NCI-H345 treated with DMSO at 0.1 percent for 48 hours (cell line): ENCODE results near the gene SPAG7.

Source experiments
- DNase-seq: peaks from one replicate; lab custom pipeline; 2025; ENCODE audit not compliant: unreplicated experiment; lab: John Stamatoyannopoulos, UW

Gene SPAG7

GRCh38 chr17:4950746-4951204 lies 16.8 kb downstream of the SPAG7 start, which contains the start of gene ENO3:
ENO3 (plus strand) TSS chr17:4951119; CDS start chr17:4951830, 711 bp downstream.
- no peak for DNase-seq

- DNase-seq, result no peak
These were observed 17.4 kb downstream of the SPAG7 start for GRCh38 chr17:4950075-4950745.

- no peak for DNase-seq
These were observed 18.1 kb downstream of the SPAG7 start for GRCh38 chr17:4949321-4950074.

GRCh38 chr17:4948931-4949320 lies 18.7 kb downstream of the SPAG7 start:
- peak; percentile 50 for DNase-seq

GRCh38 chr17:4948166-4948930 lies 19.3 kb downstream of the SPAG7 start, which contains the start of gene PFN1:
PFN1 (minus strand) TSS chr17:4948530; CDS start chr17:4948394, 136 bp downstream.
- DNase-seq, result peak; percentile 65

GRCh38 chr17:4947411-4948165 lies 20.0 kb downstream of the SPAG7 start:
- no peak for DNase-seq

- no peak for DNase-seq
These were observed 20.6 kb downstream of the SPAG7 start for GRCh38 chr17:4947010-4947410.

- DNase-seq, result no peak
These were observed 21.2 kb downstream of the SPAG7 start for GRCh38 chr17:4946312-4946976.

GRCh38 chr17:4945944-4946280 lies 21.7 kb downstream of the SPAG7 start:
- no peak for DNase-seq

GRCh38 chr17:4945176-4945943 lies 22.3 kb downstream of the SPAG7 start:
- no peak for DNase-seq

- DNase-seq, result no peak
These were observed 23.0 kb downstream of the SPAG7 start for GRCh38 chr17:4944554-4945175.

- DNase-seq, result no peak
These were observed 23.5 kb downstream of the SPAG7 start for GRCh38 chr17:4944163-4944553.

- no peak for DNase-seq
These were observed 24.7 kb downstream of the SPAG7 start for GRCh38 chr17:4942760-4943508.

- DNase-seq, result no peak
These were observed 26.4 kb downstream of the SPAG7 start for GRCh38 chr17:4941319-4941610.

- peak; percentile 81 for DNase-seq
These were observed 26.9 kb downstream of the SPAG7 start for GRCh38 chr17:4940555-4941318.

GRCh38 chr17:4939796-4940554 lies 27.6 kb downstream of the SPAG7 start, which contains the start of the genes RNF167 and SLC25A11:
RNF167 (plus strand) TSS chr17:4940268; CDS start chr17:4940910, 642 bp downstream.
SLC25A11 (minus strand) TSS chr17:4940046; CDS start chr17:4939910, 136 bp downstream.
- peak; percentile 94 for DNase-seq

GRCh38 chr17:4939546-4939795 lies 28.1 kb downstream of the SPAG7 start:
- DNase-seq, result no peak
